B cell (primary cell): ENCODE data around the gene SIL1. TPM values are rescaled to one million over a fixed set of nuclear protein-coding genes. Genes with fewer than 3 reads are reported as not detected.

ENCODE experiments used
- ATAC-seq: fragments of 200-7000 bp; cut with Tn5 transposase; one replicate; pipeline ENCODE4 v1.10.0; 2021; ENCODE audit warnings: low read depth, mild to moderate bottlenecking, moderate number of reproducible peaks, moderate library complexity
- CTCF ChIA-PET: fragments of 350-600 bp; sonication (Branson Sonifier 250); formaldehyde crosslinking; loops from one replicate; lab custom pipeline; 2021; ENCODE audit warnings: antibody characterized with exemption, inconsistent platforms; lab: Charles Lee
- POLR2A ChIA-PET: fragments of 350-600 bp; sonication (Branson Sonifier 250); formaldehyde crosslinking; loops from one replicate; lab custom pipeline; 2021; ENCODE audit warnings: antibody characterized with exemption; lab: Charles Lee
- DNase-seq: peaks from one replicate; pipeline ENCODE4 v3.0.0; 2013
- H2AFZ ChIP-seq: 2 replicates; pipeline ENCODE4 v1.6.1; 2012; ENCODE audit warnings: mild to moderate bottlenecking, low read depth, low read length; ENCODE audit not compliant: insufficient read depth, poor library complexity, severe bottlenecking
- H3K27ac ChIP-seq, 2 donors: 1 replicate in 1 of 2; 2 replicates in 1 of 2; pipeline ENCODE4 v1.5.1; 2012 to 2013; ENCODE audit warnings: low read length in 2 of 2, mild to moderate bottlenecking in 2 of 2, moderate library complexity in 1 of 2
- H3K27me3 ChIP-seq, 4 experiments: fragments of 200-600 bp in 1 of 4; sonication (generic) in 1 of 4; replicated peaks in 1 of 4; 1 replicate in 2 of 4; 2 replicates in 2 of 4; pipeline versions ENCODE4 v1.6.1 to v1.7.0; 2013 to 2016; ENCODE audit warnings: low read length in 3 of 4, mild to moderate bottlenecking in 2 of 4, mixed read lengths in 1 of 4, moderate library complexity in 1 of 4; ENCODE audit not compliant: insufficient read depth in 4 of 4, control insufficient read depth in 3 of 4; ENCODE audit errors: control extremely low read depth in 1 of 4
- H3K36me3 ChIP-seq, 2 experiments: replicated peaks in 1 of 2; 1 replicate in 1 of 2; 2 replicates in 1 of 2; pipeline versions ENCODE4 v1.6.1 to v1.7.1; 2013; ENCODE audit warnings: low read length in 1 of 2; ENCODE audit not compliant: insufficient read depth in 2 of 2, control insufficient read depth in 1 of 2; ENCODE audit errors: control extremely low read depth in 1 of 2, extremely low read depth in 1 of 2
- H3K4me1 ChIP-seq, 2 donors: fragments of 200-600 bp in 1 of 2; sonication (generic) in 1 of 2; 1 replicate in 1 of 2; 2 replicates in 1 of 2; pipeline versions ENCODE4 v1.5.1 to v1.6.1; 2013 to 2017; ENCODE audit warnings: low read length in 2 of 2; ENCODE audit not compliant: control insufficient read depth in 2 of 2, insufficient read depth in 2 of 2
- H3K4me2 ChIP-seq: replicated peaks from 2 replicates; pipeline ENCODE3; 2012; ENCODE audit warnings: mild to moderate bottlenecking, low read depth, low read length; ENCODE audit not compliant: poor library complexity, severe bottlenecking
- H3K4me3 ChIP-seq, 5 experiments: fragments of 200-600 bp in 1 of 5; sonication (generic) in 1 of 5; 1 replicate in 3 of 5; 2 replicates in 2 of 5; pipeline versions ENCODE4 v1.5.1 to v1.7.0; 2011 to 2016; ENCODE audit warnings: low read length in 4 of 5, mild to moderate bottlenecking in 4 of 5, low read depth in 2 of 5, control low read depth in 1 of 5, moderate library complexity in 1 of 5; ENCODE audit not compliant: insufficient read depth in 1 of 5; ENCODE audit errors: control extremely low read depth in 1 of 5, extremely low read depth in 1 of 5
- H3K79me2 ChIP-seq: fragments of 200-600 bp; sonication (generic); one replicate; pipeline ENCODE4 v1.6.0; 2016; ENCODE audit warnings: low read length; ENCODE audit not compliant: control insufficient read depth, insufficient read depth
- H3K9ac ChIP-seq: fragments of 200-600 bp; sonication (generic); 2 replicates; pipeline ENCODE4 v1.6.1; 2017; ENCODE audit warnings: mild to moderate bottlenecking, low read length, moderate library complexity
- H3K9me3 ChIP-seq, 3 donors: one replicate each; pipeline versions ENCODE4 v1.6.1 to v1.7.1; 2013; ENCODE audit warnings: low read length in 2 of 3; ENCODE audit not compliant: control insufficient read depth in 2 of 3, insufficient read depth in 1 of 3; ENCODE audit errors: control extremely low read depth in 1 of 3
- H4K20me1 ChIP-seq: 2 replicates; pipeline ENCODE4 v1.6.0; 2012; ENCODE audit warnings: mild to moderate bottlenecking, low read length; ENCODE audit not compliant: insufficient read depth, control insufficient read depth, poor library complexity, severe bottlenecking
- H3K27ac Mint-ChIP-seq: one replicate; pipeline ENCODE4 v1.8.0; 2021; ENCODE audit warnings: mixed read lengths
- H3K27me3 Mint-ChIP-seq: one replicate; pipeline ENCODE4 v1.8.0; 2021; ENCODE audit warnings: mixed read lengths
- H3K4me1 Mint-ChIP-seq: one replicate; pipeline ENCODE4 v1.8.0; 2021; ENCODE audit warnings: mixed read lengths
- H3K4me3 Mint-ChIP-seq: one replicate; pipeline ENCODE4 v1.8.0; 2021; ENCODE audit warnings: mixed read lengths
- H3K9me3 Mint-ChIP-seq: one replicate; pipeline ENCODE4 v1.8.0; 2022; ENCODE audit warnings: mixed read lengths; ENCODE audit not compliant: insufficient read depth
- CTCF ChIP-seq: fragments of 200-600 bp; IDR thresholded peaks from one replicate; pipeline ENCODE4 v1.8.0; 2022; ENCODE audit warnings: antibody characterized with exemption, mild to moderate bottlenecking
- EZH2 ChIP-seq: IDR thresholded peaks from 2 replicates; pipeline ENCODE4 v1.6.1; 2012; ENCODE audit warnings: borderline replicate concordance, low read depth, mild to moderate bottlenecking, moderate library complexity, low read length; ENCODE audit not compliant: insufficient read depth, poor library complexity, severe bottlenecking
- WGBS: methylation state at CpG from one replicate; pipeline ENCODE4 v1.1.5; 2013; ENCODE audit warnings: missing lambda C conversion rate; ENCODE audit not compliant: insufficient coverage; 5-methylcytosine and 5-hydroxymethylcytosine counted together
- intact Hi-C: fragments of 100-400 bp; cut with micrococcal nuclease; formaldehyde crosslinking; loops from one replicate; pipeline ENCODE4 v1.10.0; 2022
- polyA plus RNA-seq: library from polyadenylated mRNA; depleted of rRNA; stranded (reverse); fragments of >200 nt; gene quantifications from 2 replicates; pipeline ENCODE4 v1.2.3, GENCODE V29; 2012
- total RNA-seq, 2 donors: library from RNA; stranded (reverse); fragments of 120-200 nt in 1 of 2; gene quantifications; 1 replicate in 1 of 2; 2 replicates in 1 of 2; pipeline versions ENCODE4 v1.2.3 to v1.2.4, GENCODE V29; 2013 to 2022

The SIL1 gene
- total and polyA plus RNA-seq, 2 donors (not counting 1 experiment from before 2014, with no cell fraction given) = 16.9 to 19.8 TPM

- Histone ChIP-seq H3K9me3 (no peaks in the 10 kb centered on the region), H3K36me3 (peaks cover 0 to 15% of the 10 kb centered on the region in 2 experiments), H3K4me1 (no peaks in the 10 kb centered on the region), H2AFZ (no peak overlapping the region), H4K20me1 (no peaks in the 10 kb centered on the region), H3K27me3 (no peaks in the 10 kb centered on the region), H3K79me2 (no peaks in the 10 kb centered on the region), H3K9ac (no peak overlapping the region), H3K4me3 (no peak overlapping the region), H3K27ac (no peak overlapping the region), H3K4me2 (no peak overlapping the region)
- Mint-ChIP-seq H3K4me1 (no peaks in the 10 kb centered on the region), H3K4me3 (no peak overlapping the region), H3K27me3 (no peaks in the 10 kb centered on the region), H3K27ac (no peak overlapping the region), H3K9me3 (no peaks in the 10 kb centered on the region)
- ChIA-PET POLR2A (no interaction called here), CTCF (interaction anchor here (1.1 kb wide), 1 partner anchor 120 kb away, joined by 3 read pairs; no protein-coding TSS in a partner anchor)
- ATAC-seq = no peak
- DNase-seq = no peak
- TF ChIP-seq EZH2 (no peak), CTCF (no peak)
- 97% methylated on average over 23 of the region's 23 CpGs for WGBS
- intact Hi-C loops = no loop called here
Measured at GRCh38 chr5:138945421-138946240, 252.5 kb downstream of the SIL1 start.

- no peaks in the 10 kb centered on the region for H3K9me3 Mint-ChIP-seq
- Histone ChIP-seq H4K20me1 (no peaks in the 10 kb centered on the region), H3K9ac (no peak overlapping the region), H3K79me2 (no peaks in the 10 kb centered on the region), H2AFZ (no peak overlapping the region), H3K36me3 (peaks cover 0 to 15% of the 10 kb centered on the region in 2 experiments), H3K27ac (no peak overlapping the region), H3K27me3 (no peaks in the 10 kb centered on the region), H3K9me3 (no peaks in the 10 kb centered on the region), H3K4me1 (no peaks in the 10 kb centered on the region), H3K4me2 (no peak overlapping the region), H3K4me3 (no peak overlapping the region)
- H3K27ac Mint-ChIP-seq = no peak overlapping the region
- no peak overlapping the region for H3K4me3 Mint-ChIP-seq
- ChIA-PET CTCF (no interaction called here), POLR2A (no interaction called here)
- H3K27me3 Mint-ChIP-seq = no peaks in the 10 kb centered on the region
- DNase-seq (no peak), ATAC-seq (no peak)
- WGBS = 78% methylated on average over 23 of the region's 23 CpGs
- TF ChIP-seq EZH2 (no peak), CTCF (no peak)
- no peaks in the 10 kb centered on the region for H3K4me1 Mint-ChIP-seq
- intact Hi-C loops = no loop called here
Measured at GRCh38 chr5:138944527-138945322, 253.4 kb downstream of the SIL1 start.
